Cardiac septum (tissue), 1 donor: ENCODE data around the gene TP53INP2. TPM values are rescaled to one million over a fixed set of nuclear protein-coding genes. Genes with fewer than 3 reads are reported as not detected.

ENCODE experiments used
- DNase-seq: peaks from one replicate; pipeline ENCODE4 v3.0.0-alpha.2; 2020; ENCODE audit warnings: low spot score
- intact Hi-C: fragments of 100-400 bp; cut with DNase I; formaldehyde crosslinking; loops from one replicate; pipeline ENCODE4 v1.14.0; 2022
- total RNA-seq: library from RNA; stranded (reverse); fragmentation: NEBNext Ultra II Directional; extraction: Animal tissue kit (Norgen Biotek cat#: 25700); gene quantifications from one replicate; pipeline ENCODE4 v1.2.1, GENCODE V29; 2021
- donor health status: DM: no; HTN: no; CAD: no.

The TP53INP2 gene
- total RNA-seq, 1 donor from 2014 or later, result 117 TPM

DNA sequence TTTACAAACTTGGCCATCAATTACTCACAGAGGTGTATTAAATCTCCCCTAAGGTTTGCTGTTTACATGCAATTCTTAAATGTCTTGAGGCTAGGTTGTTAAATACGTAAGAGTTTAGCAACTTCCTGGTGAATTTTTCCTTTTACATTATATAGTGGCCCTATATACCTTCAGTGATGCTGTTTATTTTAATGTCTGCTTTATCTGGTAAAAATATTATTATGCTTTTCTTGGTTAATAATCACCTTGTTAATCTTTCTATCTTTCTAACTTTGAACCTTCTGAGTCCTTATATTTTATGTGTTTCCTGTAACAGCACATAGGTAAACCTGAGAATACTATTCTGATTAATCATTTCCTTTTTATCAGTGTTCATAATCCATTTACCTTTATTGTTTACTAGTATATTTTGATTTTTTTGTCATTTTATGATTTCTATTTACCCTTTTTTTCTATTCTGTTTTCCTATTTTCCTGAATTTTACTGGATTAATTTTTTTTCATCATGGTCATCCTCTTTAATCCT lies 57.9 kb downstream of the TP53INP2 start:
- intact Hi-C loops, result no loop called here
- no peak for DNase-seq

Other genes with a start within 250 kb of the TP53INP2 start
- 157 TPM for gene DYNLRB1, start 187.9 kb upstream of the TP53INP2 start, total RNA-seq
- 61.0 TPM for gene MAP1LC3A, start 145.6 kb upstream of the TP53INP2 start, total RNA-seq
- gene PIGU, start 27.3 kb upstream of the TP53INP2 start, total RNA-seq, result 11.0 TPM
- gene NCOA6, start 121.3 kb downstream of the TP53INP2 start, total RNA-seq, result 18.5 TPM
- 20.1 TPM for gene GGT7, start 168.5 kb downstream of the TP53INP2 start, total RNA-seq
- 73.8 TPM for gene ACSS2, start 172.3 kb downstream of the TP53INP2 start, total RNA-seq